Esophagus muscularis mucosa (tissue), 4 donors: Measurements from ENCODE around the gene AGPAT4. TPM values are rescaled to one million over a fixed set of nuclear protein-coding genes. Genes with fewer than 3 reads are reported as not detected.

Experiments used
- DNase-seq: peaks from one replicate; pipeline ENCODE4 v3.0.0-alpha.2; 2017; ENCODE audit errors: extremely low spot score
- H3K27ac ChIP-seq, 4 donors: fragments of 200-600 bp; sonication (generic); replicated peaks in 1 of 4; 1 replicate in 3 of 4; 2 replicates in 1 of 4; pipeline ENCODE4 v1.5.1; 2016 to 2019; ENCODE audit warnings: mild to moderate bottlenecking in 1 of 4
- H3K27me3 ChIP-seq, 4 donors: fragments of 200-600 bp; sonication (generic); one replicate each; pipeline versions ENCODE4 v1.5.1 to v1.6.0; 2016 to 2019
- H3K36me3 ChIP-seq, 4 donors: fragments of 200-600 bp; sonication (generic); one replicate each; pipeline ENCODE4 v1.5.1; 2016 to 2019
- H3K4me1 ChIP-seq, 4 donors: fragments of 200-600 bp; sonication (generic); one replicate each; pipeline ENCODE4 v1.5.1; 2016 to 2019
- H3K4me3 ChIP-seq, 4 donors: fragments of 200-600 bp; sonication (generic); 1 replicate in 2 of 4; 2 replicates in 2 of 4; pipeline ENCODE4 v1.5.1; 2016 to 2019; ENCODE audit warnings: mild to moderate bottlenecking in 4 of 4, moderate library complexity in 1 of 4
- H3K9me3 ChIP-seq, 4 donors: fragments of 200-600 bp; sonication (generic); 1 replicate in 3 of 4; 2 replicates in 1 of 4; pipeline ENCODE4 v1.5.1; 2016 to 2019
- EP300 ChIP-seq: sonication (generic); formaldehyde crosslinking; IDR thresholded peaks from one replicate; pipeline ENCODE4 v1.6.1; 2017; ENCODE audit warnings: antibody characterized with exemption
- POLR2A ChIP-seq: fragments of 450-650 bp; IDR thresholded peaks from one replicate; pipeline ENCODE4 v1.6.1; 2017; ENCODE audit warnings: antibody characterized with exemption, moderate library complexity, mild to moderate bottlenecking, low read depth
- POLR2AphosphoS5 ChIP-seq, 2 donors: sonication (generic); formaldehyde crosslinking; IDR thresholded peaks; one replicate each; pipeline ENCODE4 v1.6.1; 2017; ENCODE audit warnings: antibody characterized with exemption in 2 of 2
- WGBS: methylation state at CpG from one replicate; pipeline ENCODE4 v1.1.5; 2018; 5-methylcytosine and 5-hydroxymethylcytosine counted together
- intact Hi-C: fragments of 100-400 bp; cut with DNase I; formaldehyde crosslinking; loops from one replicate; pipeline ENCODE4 v1.15.1; 2023
- total RNA-seq, 4 donors: library from RNA; depleted of rRNA; stranded (reverse); fragments of >200 nt; gene quantifications; one replicate each; pipeline versions ENCODE4 v1.1.0 to v1.2.1, GENCODE V29; 2016
- TF ChIP-seq, protein P1 (sequence below), 3 experiments: fragments of 200-600 bp in 2 of 3; fragments of 450-650 bp in 1 of 3; sonication (generic) in 2 of 3; IDR thresholded peaks; one replicate each; pipeline ENCODE4 v1.5.1; 2017 to 2019; ENCODE audit warnings: antibody characterized with exemption in 3 of 3, mild to moderate bottlenecking in 2 of 3, moderate library complexity in 1 of 3

AGPAT4 gene
- total RNA-seq, 4 donors from 2014 or later, result 7.9 to 12.6 (median 10.0) TPM

DNA sequence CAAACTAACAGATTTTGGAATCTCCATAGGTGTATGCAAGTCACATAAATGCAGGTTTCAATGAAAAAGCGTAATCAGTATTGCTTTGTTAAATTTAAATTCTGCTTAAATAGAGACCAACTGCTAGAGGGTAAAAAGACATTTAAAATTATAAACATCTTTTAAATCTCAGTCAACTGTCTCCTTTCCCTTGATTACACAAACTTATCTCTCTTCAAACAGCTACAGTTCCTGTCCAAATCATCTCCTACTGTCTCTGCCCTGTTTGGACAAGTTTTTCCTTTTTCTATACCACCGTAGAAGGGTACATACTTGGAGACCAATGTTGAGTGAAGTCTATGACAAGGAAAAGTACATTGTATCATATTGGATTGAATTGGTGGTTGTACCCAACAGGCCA lies 43.5 kb downstream of the AGPAT4 start:
- no peaks in the 10 kb centered on the region for H3K36me3 ChIP-seq

DNA sequence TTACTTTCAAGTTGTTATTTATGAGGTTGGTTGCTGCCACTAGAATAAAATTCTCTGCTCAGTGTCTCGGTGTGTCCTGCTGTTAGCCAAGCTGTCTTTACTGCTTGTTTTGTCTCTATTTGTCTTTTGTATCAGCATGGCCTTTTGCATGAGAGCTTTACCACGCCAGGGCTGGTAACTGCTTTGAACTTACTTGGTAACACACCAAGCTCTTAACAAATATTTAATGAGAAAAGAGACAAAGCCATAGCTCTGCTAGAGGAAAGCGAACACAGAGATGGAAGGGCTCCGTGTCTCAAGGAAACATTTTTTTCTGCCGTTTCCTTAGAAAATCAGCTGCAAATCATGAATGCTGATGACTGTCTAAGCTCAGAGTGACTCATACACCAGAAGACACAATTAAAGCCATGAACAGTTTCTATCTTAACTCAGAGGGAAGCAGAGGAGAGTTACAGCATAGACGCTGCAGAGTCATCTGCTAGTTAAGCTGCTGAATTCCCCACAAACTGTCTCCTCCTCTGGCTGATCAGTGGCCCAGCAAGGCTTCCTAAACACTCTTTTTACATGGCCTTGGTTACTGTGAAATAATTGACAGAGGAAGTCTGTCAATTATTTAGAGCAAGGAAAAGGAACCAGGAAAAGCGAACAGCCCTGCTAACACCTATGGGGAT lies 44.8 kb downstream of the AGPAT4 start:
- Histone ChIP-seq H3K36me3 (no peaks in the 10 kb centered on the region), H3K4me3 (peak overlapping the region; percentile 1 to 11 (median 8)), H3K27ac (peak overlapping the region; percentile 55 to 76 (median 65)), H3K4me1 (peaks cover 0 to 49% (median 46%) of the 10 kb centered on the region in 4 donors), H3K27me3 (no peaks in the 10 kb centered on the region), H3K9me3 (no peaks in the 10 kb centered on the region)
- peak in 1 of 2 donors; percentile 49 for TF ChIP-seq POLR2AphosphoS5 (IDR thresholded peaks at IDR 0.05)
- TF ChIP-seq, protein P1, sequence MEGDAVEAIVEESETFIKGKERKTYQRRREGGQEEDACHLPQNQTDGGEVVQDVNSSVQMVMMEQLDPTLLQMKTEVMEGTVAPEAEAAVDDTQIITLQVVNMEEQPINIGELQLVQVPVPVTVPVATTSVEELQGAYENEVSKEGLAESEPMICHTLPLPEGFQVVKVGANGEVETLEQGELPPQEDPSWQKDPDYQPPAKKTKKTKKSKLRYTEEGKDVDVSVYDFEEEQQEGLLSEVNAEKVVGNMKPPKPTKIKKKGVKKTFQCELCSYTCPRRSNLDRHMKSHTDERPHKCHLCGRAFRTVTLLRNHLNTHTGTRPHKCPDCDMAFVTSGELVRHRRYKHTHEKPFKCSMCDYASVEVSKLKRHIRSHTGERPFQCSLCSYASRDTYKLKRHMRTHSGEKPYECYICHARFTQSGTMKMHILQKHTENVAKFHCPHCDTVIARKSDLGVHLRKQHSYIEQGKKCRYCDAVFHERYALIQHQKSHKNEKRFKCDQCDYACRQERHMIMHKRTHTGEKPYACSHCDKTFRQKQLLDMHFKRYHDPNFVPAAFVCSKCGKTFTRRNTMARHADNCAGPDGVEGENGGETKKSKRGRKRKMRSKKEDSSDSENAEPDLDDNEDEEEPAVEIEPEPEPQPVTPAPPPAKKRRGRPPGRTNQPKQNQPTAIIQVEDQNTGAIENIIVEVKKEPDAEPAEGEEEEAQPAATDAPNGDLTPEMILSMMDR (IDR thresholded peaks at IDR 0.05), result no peak
- no peak for DNase-seq
- intact Hi-C loops, result no loop called here
- whole genome bisulfite sequencing, result 31% methylated on average over 7 of the region's 7 CpGs

More for the DNA sequence above, 43.5 kb downstream of the AGPAT4 start:
- intact Hi-C loops, result no loop called here
- no peak overlapping the region for H3K27ac ChIP-seq
- WGBS, result 91% methylated on average over 2 of the region's 2 CpGs
- no peaks in the 10 kb centered on the region for H3K27me3 ChIP-seq
- H3K4me3 ChIP-seq, result no peak overlapping the region
- H3K4me1 ChIP-seq, result peaks cover 0 to 60% (median 57%) of the 10 kb centered on the region in 4 donors
- TF ChIP-seq EP300 (no peak), POLR2AphosphoS5 (IDR thresholded peaks at IDR 0.05) (no peak), POLR2A (no peak)
- TF ChIP-seq, protein P1 (IDR thresholded peaks at IDR 0.05), result no peak
- no peaks in the 10 kb centered on the region for H3K9me3 ChIP-seq
- no peak for DNase-seq

DNA sequence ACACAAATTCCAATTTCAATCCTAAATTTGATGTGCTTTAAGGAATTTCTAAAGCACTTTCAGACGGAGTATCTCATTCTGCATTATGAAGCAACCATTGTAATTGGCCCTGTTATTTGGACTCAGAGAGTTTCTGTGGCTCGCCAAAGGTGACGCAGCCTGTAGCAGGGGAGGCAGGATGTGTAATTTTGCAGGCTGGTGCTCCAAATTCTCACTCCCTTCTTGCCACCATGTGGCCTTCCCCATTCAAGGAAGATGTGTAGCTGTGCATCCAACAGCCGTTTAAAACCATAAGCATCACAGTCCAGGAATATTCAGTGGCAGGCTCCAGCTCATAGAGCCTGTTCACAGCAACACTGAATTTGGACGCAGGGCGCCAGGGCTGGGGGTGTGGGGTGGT lies 45.8 kb downstream of the AGPAT4 start:
- Histone ChIP-seq H3K4me3 (no peak overlapping the region), H3K4me1 (peaks cover 0 to 46% (median 43%) of the 10 kb centered on the region in 4 donors), H3K36me3 (no peaks in the 10 kb centered on the region), H3K9me3 (no peaks in the 10 kb centered on the region), H3K27ac (peak overlapping the region; percentile 55 to 76 (median 65)), H3K27me3 (no peaks in the 10 kb centered on the region)
- no peak for TF ChIP-seq EP300
- TF ChIP-seq POLR2A, result no peak
- no peak for TF ChIP-seq POLR2AphosphoS5 (IDR thresholded peaks at IDR 0.05)
- no peak for DNase-seq
- intact Hi-C loops, result no loop called here
- 68% methylated on average over 6 of the region's 6 CpGs for WGBS

DNA sequence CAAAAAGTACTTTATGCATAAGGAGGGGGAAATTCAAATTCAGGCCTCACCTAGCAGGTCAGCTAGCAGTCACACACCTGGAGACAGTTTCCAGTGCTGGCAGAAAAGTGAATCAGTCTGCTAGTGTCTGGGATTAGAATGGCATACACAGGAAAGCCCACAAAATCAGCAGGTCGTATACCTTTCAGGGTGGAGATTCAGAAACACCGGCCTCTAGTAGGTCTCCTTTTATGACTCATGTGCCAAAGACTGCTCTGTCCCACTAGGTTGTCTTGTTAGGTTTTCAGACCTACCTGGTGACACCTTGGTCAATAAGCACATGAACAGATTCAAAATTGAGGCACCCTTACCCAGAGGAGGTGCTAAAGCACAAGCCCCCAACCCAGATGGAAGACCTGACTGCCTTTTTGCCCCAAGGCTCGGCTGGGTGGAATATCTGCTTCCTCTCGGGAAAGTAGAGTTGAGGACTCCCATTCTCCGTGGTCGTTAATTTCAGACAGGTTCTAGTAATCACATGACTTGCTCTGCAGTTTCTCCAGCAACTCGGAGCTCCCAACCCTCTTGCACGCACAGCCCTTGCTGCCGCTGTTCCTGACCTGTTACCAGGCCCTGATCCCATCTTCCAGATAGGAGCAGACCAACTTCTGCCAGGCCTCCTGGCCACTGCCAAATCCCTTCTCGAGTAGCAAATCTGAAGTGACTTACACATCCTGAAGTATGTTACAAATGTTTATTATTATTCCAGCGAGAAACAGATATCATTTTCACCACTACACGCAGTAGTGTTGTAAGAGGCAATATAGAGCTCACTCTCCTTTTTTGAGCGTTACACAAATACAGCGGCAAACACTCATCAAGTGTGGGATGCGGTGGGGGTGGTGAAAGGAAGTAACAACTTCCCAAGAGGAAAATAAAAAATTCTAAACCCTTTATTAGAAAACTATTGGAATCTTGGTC lies 46.6 kb downstream of the AGPAT4 start:
- DNase-seq, result no peak
- intact Hi-C loops, result no loop called here
- Histone ChIP-seq H3K9me3 (no peaks in the 10 kb centered on the region), H3K4me1 (peaks cover 0 to 46% (median 43%) of the 10 kb centered on the region in 4 donors), H3K4me3 (no peak overlapping the region), H3K27me3 (no peaks in the 10 kb centered on the region), H3K36me3 (no peaks in the 10 kb centered on the region), H3K27ac (peak overlapping the region in 3 of 4 donors; percentile 14 to 76 (median 68))
- 92% methylated on average over 15 of the region's 15 CpGs for WGBS
- TF ChIP-seq POLR2A (no peak), EP300 (no peak), POLR2AphosphoS5 (IDR thresholded peaks at IDR 0.05) (no peak)
- TF ChIP-seq, protein P1 (IDR thresholded peaks at IDR 0.05), result no peak
